Kidney glomerular epithelial cell (primary cell): ENCODE data around the gene EIF2D.
"Not testable (repeated sequence)": the region's sequence is repeated elsewhere in the genome, so short reads cannot be mapped to it uniquely, and the experiment has no call there.

Experiments
- DNase-seq: peaks from one replicate; lab custom pipeline; 2025; lab: John Stamatoyannopoulos, UW

EIF2D gene, protein sequence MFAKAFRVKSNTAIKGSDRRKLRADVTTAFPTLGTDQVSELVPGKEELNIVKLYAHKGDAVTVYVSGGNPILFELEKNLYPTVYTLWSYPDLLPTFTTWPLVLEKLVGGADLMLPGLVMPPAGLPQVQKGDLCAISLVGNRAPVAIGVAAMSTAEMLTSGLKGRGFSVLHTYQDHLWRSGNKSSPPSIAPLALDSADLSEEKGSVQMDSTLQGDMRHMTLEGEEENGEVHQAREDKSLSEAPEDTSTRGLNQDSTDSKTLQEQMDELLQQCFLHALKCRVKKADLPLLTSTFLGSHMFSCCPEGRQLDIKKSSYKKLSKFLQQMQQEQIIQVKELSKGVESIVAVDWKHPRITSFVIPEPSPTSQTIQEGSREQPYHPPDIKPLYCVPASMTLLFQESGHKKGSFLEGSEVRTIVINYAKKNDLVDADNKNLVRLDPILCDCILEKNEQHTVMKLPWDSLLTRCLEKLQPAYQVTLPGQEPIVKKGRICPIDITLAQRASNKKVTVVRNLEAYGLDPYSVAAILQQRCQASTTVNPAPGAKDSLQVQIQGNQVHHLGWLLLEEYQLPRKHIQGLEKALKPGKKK

DNA sequence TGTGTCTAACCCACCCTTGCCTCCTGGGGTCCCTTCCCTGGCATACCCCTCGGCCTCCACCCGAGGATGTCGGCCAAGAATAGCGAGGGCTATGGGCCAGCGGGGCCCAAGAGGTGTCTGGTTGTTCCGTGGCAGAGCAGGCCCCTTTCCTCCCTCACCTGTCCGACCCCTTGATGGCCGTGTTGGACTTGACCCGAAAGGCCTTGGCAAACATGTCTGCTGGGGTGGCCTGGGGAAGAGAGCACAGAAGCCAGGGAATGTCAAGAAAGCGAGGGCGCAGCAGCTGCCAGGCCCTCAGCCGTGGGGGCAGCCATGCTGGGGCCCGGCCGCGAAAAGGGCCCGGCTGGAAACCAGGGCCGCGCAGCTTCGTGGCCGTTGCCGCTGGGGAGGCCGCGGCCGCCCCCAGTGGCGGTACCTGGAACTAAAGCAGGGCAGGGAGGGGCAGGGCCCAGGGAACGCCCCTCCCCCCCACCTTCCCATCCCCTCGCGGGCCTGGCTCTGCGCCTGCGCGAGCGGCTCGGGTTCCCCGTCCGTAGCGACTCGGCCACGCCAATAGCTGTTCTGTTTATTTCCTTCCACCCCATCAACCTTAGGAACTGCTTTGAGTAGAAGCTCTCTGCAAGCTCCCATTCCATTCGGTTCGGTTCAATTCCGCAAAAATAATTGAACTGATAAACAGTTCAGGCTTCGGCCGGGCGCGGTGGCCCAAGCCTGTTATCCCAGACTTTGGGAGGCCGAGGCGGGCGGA lies at the start of gene EIF2D:
Gene EIF2D, minus strand, starts transcription at position 337 of the 748 bp plus-strand sequence. Its CDS starts 123 bp downstream, at position 214.
- peak; percentile 80 for DNase-seq

DNA sequence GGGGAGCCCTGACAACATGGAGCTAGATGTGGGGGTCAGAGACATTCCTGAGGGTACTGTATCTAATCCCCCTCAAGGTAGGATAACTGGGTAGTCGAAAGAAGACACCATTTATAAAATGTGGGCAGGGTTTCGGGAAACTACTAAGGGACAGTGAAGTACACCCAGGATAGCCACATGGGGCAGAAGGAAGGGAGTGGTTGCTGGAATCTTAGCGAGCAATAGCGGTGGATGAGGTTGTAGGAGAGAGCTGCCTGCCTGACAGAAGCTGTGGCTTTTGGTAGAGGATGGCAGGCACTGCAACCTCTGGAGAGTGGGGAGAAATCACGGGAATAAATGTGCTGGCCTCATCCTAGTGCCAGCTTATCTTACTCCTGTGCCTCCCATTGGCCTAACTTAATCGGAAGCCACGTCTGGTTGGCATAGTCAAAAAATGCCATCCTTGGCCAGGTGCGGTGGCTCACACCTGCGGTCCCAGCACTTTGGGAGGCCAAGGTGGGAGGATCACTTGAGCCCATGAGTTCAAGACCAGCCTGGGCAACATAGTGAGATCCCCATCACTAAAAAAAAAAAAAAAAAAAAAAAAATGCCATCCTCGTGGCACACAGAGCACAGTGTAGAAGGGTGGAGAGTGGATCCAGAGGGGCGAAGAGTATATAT lies 49.0 kb upstream of the EIF2D start:
- no peak for DNase-seq

DNA sequence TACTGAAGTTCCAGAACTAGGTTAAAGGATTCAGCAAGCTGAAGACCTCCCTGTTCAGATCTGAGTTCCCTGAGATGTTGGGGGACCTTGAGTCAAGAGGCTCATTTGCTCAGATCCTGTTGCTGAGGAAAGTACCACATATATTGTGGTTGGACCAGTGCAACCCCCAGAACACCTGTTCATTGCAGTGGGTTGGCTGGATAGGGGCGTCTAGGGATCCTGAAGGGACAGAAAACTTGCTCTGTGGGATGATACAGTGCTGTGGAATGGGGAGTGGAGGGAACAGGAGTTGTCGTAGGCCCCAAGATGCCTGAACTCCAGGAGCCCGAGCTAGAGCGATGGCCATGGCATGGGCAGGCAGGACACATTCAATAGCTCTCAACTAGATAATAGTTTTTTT lies 47.9 kb upstream of the EIF2D start:
- no peak for DNase-seq

DNA sequence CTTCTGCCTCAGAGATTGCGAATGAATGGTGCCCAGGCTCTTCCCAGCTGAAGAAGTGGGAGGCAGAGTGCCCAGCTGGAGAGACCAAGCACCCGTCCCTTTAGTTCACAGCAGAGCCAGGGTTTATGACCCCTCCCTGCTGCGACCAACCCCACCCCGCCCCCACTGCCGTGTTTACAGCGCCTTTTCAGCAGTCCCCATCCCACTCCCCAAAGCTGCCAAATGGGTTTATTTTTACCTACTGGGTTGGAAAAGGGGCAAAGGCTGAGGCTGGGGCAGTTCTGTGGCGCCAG lies 46.7 kb upstream of the EIF2D start:
- no peak for DNase-seq

DNA sequence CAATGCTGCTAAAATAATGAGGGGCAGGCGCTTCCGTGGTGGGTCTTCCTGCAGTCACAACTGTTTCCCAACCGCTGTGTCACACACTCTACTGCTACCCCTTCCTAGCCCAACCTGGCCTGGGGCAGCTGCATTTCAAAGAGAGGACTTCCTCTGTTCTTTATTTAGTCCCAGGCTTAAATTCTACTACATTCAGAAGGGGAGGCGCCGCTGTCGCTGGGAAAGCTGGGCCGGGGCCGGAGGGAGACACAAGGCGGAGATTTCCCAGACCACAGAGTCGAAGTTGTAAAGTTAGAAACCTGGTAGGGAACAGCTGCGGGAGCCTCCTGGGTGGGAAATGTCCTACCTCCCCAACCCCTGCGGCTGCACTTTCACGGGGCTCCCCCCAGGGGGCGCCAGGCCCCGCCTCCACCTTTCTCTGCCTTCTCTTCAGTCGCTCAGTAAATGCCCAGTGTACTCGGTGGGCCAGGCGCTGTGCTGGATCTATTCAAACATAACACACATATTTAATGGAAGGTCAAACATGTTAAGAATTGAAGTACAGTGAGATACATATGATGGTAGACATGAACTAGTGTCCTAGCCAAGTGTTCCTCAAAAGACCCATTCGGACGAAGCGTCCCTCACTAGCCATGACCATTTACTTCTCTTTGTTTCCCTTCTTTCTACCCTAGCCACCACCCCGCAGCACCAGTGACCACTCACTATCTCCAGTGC lies 46.2 kb upstream of the EIF2D start:
- no peak for DNase-seq

DNA sequence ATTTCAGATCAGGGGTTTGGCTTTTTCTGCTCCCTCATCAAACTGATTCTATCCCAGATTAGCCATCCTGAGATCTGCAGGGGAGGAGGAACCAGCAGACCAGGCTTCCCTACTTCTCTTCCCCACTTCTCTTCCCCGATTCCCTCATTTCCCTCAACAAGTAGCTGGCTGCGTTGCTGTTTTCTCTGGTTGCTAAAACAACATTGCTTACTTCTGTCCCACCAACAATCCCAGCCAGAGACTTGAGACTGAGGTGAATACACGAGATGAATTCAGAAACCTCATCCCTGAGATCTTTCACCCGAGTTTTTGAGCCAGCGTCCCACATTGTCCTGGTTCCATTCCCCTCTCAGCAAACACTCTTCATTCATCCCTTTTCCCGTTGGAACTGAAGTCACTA lies 45.5 kb upstream of the EIF2D start:
- DNase-seq: no peak

DNA sequence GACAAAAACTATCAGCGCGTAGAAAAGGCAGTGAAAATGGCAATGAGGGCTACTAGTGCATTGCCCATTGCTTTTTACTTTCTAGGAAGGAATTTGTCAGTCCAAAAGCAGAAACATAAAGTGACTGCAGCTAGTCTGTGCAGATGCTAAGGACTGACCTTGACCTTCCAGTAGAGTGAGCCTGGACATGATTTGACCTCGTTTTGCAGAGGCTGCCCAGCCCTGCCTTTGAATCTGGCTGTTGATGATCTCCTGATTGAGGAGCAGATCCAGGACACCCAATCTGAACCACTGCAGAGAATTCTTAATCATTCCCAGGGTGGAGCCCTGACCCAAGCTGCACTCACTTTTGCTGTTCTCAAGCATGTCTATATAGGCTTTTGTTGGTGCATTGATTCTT lies 44.7 kb upstream of the EIF2D start:
- DNase-seq: no peak

DNA sequence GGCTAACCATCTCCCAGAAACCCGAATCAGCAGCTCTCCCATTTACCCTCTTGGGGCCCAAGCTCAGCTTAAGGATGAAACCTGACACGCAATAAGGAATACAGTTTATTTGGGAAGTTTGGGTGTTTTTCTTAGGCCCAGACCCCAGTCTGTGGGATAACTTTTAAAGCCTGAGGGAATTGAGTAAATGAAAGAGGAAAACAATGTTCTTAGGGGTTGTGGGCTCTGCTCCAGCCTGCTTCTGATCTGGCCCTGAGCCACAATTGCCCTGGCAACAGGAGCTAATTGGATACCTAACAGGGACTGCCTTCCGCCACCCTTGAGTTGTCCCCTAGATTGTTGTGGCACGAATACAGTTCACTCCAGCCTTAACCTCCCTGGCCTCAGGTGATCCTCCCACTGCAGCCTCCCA lies 43.2 kb upstream of the EIF2D start:
- no peak for DNase-seq

DNA sequence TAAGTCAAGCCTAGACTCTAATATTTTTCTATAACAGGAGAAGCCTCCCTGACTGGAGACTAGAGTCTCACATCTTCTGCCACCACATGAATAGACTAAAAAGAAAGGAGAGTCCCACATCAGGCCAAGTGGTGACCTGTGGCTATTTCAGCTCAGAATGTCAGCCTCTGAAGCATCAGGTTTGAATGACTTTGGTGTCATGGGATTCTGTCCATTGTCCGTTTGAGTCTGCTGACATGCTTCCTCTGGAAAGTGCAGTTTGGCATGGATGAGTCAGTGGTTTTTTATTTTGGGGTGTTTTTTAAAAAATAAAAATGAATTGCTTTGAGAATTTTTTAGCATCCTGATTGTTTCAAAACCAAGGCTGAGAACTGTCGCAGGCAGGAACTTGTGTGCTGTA lies 42.6 kb upstream of the EIF2D start:
- DNase-seq: no peak

DNA sequence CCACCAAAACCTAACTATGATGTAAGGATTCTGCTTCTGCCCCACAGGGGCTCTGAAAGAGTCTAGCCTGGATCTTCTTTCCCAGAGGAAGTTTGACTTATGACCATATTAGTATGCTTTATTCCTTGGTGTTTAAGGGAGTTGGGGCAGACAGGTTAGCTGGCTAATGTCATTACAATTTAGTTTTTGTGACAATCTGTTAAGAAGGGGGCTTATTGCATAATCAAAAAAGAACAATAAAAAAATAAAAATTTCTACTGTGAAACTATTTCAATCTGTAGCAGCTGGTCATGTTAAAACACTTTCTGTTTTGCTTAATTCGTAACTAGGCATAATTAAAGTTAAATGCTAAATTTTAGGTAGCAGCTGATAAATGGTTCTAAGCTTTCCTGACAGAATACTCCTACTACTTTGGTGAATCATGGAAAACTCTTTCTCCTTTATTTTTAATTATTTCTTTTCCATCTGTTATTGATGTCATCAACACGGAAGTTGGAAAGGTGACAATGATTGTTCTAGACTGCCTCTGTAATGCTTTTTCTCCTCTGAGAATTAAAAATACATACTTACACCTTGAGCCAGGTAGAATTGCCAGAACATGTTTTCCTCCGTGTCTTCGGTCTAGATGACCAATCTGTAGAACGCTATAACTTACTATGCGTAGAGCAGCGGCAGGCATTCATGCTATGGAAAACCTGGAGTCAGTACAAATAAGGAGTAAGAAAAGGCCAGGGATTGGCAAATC lies 41.6 kb upstream of the EIF2D start:
- DNase-seq: no peak

DNA sequence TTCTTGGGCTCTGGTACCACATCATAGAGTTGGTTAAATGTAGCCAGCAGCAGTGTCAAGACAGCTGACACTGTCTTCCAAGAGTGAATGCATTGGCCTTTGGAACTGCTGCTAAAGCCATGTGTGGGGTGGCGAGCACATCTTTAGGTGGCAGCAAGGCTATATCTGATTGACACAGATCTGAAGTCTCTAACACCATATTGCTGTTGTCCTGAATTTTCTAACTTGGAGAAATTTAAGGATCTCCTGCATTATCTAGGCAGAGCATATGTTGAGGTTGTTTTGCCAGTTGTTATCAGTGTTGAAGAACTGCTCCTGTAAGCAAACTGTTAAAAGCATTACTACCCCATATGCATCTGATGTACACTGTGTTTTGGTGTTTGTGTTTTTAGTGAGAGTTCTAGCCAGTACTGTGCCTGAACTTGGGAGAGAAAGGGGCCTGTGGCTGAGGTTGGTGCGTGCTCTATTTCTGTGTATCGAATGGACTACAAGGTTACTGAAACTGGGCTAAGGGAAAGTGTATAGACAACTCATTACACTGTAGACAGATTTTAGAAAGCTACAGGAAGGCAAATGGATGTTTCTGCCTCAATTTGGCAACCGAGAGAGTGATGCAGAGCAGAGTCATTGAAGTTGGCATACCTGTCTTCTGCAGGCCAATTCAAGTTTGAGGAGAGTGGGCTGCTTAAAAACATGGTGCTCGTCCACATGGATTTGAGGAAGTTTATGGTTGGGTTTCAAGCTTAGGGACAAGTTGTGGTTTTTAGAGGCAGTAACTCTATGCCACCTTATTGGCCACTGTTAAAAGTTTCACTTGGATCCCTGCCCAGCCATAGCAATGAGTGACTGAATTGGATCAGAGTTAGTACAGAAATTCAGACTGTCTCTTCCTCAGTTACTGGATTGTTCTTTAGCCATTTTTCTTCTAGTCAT lies 40.0 kb upstream of the EIF2D start:
- DNase-seq: no peak

DNA sequence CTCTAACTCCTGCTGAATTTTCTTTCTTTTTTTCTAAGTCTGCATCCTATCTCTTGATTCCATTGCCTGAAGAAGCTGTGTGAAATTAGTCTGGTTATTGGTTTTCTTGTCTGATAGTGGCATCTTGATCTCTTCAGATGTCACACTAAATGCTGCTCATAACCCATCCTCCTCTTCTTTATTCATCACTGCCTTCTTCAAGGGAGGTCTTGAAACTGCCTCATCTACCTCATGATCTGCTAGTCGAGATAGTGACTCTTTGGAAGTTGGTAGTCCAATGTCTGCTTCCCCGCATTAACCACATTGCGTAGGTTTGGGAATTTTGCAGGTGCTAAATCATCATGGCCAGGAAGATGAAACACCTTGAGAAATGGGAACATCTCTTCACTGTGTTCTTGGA lies 38.7 kb upstream of the EIF2D start:
- no peak for DNase-seq

DNA sequence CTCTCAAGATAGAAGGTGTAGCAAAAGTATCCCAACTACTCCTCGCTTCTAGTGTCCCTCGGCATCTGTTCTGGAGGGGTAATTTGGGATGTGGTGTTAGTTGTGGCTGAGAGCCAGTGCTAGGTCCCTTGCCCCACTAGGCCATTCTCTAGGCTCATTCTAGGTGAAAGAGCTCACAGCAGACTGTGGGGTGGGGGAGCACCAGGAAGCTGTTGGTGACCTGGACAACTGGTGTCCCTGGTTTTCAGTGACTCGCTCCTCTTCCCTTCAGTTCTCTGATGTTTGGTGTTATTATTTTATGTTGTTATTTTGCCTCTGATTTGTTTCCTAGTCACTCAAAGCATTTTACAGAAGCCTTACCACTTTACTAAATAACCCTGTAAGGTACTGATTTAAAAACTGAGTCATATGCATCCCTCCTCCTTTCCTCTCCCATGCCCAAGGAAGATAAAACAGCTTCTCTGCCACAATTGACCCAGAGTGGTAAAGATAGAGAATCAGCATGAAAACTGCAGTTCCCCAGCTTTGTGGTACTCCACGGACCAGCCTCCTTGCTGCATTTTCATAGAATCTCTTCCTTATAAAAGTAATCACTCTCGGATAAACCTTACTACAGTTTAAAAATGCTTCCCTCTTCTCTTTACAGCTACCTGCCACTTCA lies 37.1 kb upstream of the EIF2D start:
- no peak for DNase-seq

DNA sequence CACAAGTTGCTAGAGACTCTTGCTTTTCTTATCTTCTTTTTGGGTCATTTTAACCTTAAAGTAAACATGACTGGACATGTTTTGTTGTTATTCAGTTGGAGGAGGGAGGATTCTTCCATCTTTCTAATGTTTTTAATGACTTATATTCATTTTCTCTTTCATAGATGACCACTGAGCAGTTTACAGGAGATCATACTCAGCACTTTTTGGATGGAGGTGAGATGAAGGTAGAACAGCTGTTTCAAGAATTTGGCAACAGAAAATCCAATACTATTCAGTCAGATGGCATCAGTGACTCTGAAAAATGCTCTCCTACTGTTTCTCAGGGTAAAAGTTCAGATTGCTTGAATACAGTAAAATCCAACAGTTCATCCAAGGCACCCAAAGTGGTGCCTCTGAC lies 35.0 kb upstream of the EIF2D start:
- DNase-seq: no peak

DNA sequence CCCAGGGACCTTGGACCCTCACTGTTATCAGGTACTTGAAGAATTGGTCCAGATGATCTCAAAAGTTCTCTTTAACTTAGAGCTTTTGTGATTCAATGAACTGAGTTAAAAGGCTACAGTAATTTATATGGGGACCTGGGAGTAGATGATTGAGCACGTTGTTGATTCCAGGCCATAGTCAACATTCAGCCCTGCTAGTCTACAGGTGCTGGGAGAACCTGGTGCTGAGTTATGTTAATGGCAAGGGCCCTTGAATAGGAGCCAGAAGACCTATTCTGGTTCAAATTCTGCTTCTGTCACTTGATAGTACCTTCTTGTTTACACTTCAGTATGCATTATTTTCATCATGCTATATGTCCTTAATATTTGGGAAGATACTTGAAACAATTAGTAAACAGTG lies 34.2 kb upstream of the EIF2D start:
- no peak for DNase-seq

DNA sequence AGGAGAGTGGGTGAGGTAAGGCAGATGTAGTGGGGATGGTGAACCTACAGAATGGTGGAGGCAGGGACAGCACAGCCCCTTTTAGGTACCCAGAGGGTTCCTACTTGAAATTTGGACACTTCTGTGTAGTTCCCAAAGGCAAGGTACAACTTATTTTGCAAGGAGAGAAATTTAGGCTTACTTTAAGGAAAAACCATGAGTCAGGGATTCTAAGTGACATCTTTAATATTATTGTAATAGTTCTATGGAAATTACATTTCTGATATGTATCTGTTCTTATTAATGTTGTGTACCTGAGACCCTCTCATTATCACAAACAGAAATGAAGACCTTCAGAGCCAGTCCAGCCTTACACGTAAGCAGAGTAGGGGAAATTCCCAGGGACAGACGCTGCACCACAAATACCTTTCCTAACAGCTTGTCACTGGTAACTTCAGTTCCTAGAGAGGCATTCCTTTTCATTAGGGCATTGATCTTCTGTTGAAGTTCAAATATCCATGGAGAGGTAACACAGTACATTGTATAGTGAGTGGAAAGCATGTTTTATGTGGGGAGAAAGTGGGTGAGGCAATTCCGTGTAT lies 30.9 kb upstream of the EIF2D start:
- no peak for DNase-seq

DNA sequence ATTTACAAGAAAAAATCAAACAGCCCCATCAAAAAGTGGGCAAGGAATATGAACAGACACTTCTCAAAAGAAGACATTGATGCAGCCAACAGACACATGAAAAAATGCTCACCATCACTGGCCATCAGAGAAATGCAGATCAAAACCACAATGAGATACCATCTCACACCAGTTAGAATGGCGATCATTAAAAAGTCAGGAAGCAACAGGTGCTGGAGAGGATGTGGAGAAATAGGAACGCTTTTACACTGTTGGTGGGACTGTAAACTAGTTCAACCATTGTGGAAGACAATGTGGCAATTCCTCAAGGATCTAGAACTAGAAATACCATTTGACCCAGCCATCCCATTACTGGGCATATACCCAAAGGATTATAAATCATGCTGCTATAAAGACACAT lies 29.8 kb upstream of the EIF2D start:
- not testable (repeated sequence) for DNase-seq

DNA sequence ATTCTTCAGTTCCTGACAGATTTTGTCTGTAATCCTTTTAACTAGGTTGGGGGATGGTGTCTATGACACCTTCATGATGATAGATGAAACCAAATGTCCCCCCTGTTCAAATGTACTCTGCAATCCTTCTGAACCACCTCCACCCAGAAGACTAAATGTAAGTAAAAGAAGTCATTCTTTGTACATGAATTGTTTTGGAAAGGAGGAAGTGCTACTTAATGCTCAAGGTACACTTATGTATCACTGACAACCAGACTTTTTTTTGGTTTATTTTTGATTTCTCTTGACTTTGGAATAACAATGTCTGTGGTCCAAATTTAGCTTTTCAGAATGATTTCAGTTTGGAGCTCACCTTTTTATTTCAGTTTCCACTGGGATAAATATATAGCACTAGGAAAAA lies 25.3 kb upstream of the EIF2D start:
- no peak for DNase-seq

DNA sequence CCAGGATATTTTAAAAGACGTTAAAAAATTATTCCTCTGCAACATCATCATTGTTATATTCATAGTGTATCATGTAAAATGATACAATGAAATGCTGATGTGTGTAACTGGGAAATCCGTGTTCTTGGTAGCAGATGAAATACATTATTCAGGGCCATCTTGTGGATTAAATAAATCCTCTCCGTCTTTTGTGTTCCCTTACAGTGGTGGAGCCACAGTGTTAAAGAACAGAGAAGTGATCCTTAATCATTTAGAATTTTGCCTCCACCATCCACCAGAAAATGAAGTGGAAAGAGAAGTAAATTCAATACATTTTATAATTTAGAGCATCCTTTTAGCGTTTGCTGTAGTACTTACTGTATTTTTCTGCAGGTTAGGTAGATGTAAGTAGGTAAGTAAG lies 24.4 kb upstream of the EIF2D start:
- DNase-seq: no peak

DNA sequence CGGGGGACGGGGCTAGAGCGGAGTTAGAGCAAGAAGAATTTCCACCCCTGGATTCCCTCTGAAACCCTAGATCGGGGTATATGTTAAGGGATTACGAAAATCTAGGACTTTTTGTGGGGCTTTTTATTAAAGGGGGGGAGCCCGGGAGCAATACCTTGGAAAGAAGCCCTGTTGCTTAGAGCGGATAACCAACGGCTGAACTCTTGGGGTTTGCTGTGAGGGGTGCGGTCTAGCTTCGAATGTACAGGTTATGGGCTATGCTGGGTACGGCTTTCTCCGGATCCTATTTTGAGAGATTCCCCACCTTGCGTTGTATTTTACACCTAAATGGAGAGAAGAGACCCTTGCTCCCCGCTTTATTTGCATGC lies 23.7 kb upstream of the EIF2D start:
- DNase-seq: no peak
